ENCODE measurements around the gene VWA3A. TPM values are rescaled to one million over a fixed set of nuclear protein-coding genes. Genes with fewer than 3 reads are reported as not detected.

VWA3A gene
- total and polyA plus RNA-seq, 2 of the 4 experiments (the other 2 are of a cell fraction) = not detected

DNA sequence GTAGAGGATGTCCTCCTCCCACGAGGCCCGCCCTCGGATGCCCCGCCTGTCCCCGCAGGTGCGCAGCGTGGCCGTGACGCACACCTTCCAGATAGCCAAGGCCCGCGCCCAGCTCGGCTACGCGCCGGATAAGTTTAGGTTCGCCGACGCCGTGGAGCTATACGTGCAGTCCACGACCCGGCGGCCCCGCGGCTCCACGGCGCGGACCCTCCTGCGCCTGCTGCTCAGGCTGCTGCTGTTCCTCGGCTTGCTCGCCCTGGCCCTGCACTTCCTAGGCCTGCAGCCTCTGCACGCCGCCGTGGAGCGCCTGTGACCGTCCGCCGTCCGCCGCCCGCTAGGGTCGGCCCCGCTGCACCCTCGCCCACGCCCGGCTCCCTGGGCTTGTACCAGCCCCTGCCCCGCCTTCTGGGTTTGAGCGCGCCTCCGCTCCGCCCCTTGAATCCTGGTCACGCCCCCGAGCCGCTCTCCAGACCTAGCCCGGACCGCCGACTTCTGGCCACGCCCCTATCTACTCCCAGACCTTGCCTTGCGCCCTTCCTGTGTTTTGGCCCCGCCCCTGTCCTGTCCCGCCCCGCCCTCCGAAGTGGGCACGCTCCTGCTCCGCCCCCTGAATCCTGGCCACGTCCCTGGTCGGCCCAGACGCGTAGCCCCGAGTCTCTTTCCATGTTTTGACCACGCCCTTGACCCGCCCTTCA lies 97.9 kb downstream of the VWA3A start:
- CTCF ChIA-PET = interaction anchor here (1.4 to 3.9 kb wide), 2 partner anchors 112 to 239 kb away, joined by 4 to 23 read pairs; no protein-coding TSS in a partner anchor
- dilution Hi-C loops (cut with HindIII; ENCODE audit: low sequenced_read_pairs, unreplicated experiment) = no loop called here

More for the DNA sequence above, 97.9 kb downstream of the VWA3A start:
- no peaks in the 10 kb centered on the region for H3K27me3 ChIP-seq (ENCODE audit: control insufficient read depth, insufficient read depth, low read length)
- no peaks in the 10 kb centered on the region for H4K20me1 ChIP-seq (ENCODE audit: insufficient read depth, low read length)
- no peak overlapping the region for H2AK5ac ChIP-seq (ENCODE audit: low read depth, low read length)
- H3K14ac ChIP-seq (replicated peaks; ENCODE audit: low read depth, low read length) = no peak overlapping the region
- H3K23ac ChIP-seq (ENCODE audit: low read depth, low read length) = no peak overlapping the region
- peak overlapping the region; percentile 58 for H3K27ac ChIP-seq (ENCODE audit: insufficient read depth, low read length)
- H3K4me1 ChIP-seq (ENCODE audit: control insufficient read depth, insufficient read depth, low read length) = peaks cover 4% of the 10 kb centered on the region; the same call in 1 of the 2 replicates
- in situ Hi-C loops (cut with MboI; ENCODE audit: low sequenced_read_pairs) (no loop called here), intact Hi-C loops (cut with micrococcal nuclease) (no loop called here)
- WGBS, 2 experiments (ENCODE audit: extremely low coverage in 2 of 2, insufficient read length in 1 of 2) = 3% methylated on average over 47 of the region's 72 CpGs; no CpG with 5 or more reads in 1 of the 2 experiments
- no peak overlapping the region for H2BK15ac ChIP-seq (ENCODE audit: low read depth, low read length)
- H2AK9ac ChIP-seq (replicated peaks; ENCODE audit: low read depth, low read length, poor library complexity) = peak overlapping the region; percentile 62
- H3K4me3 ChIP-seq (ENCODE audit: insufficient read depth, low read depth, low read length) = peak overlapping the region; percentile 89
- H4K8ac ChIP-seq (ENCODE audit: low read depth in 2 of 2, low read length in 2 of 2) = 0 out of 4 replicates have a peak overlapping the region, but pooled peaks of 1 of the 2 experiments have one; percentile 4
- BruUV-seq (replicated peaks) = no TSS peak
- H3K4ac ChIP-seq (ENCODE audit: low read depth, low read length) = 0 out of 2 replicates have a peak overlapping the region, but pooled peaks have one; percentile 19
- POLR2A ChIA-PET (ENCODE audit: unreplicated experiment) = interaction anchor here (0.5 kb wide), 1 partner anchor 385 kb away, joined by 4 read pairs; no protein-coding TSS in a partner anchor
- ATAC-seq (ENCODE audit: low read depth) (peak; percentile 77), DNase-seq (peak; percentile 4)
- H2BK20ac ChIP-seq (ENCODE audit: low read depth, low read length) = no peak overlapping the region
- H3K79me1 ChIP-seq (ENCODE audit: low read depth in 1 of 2, low read length in 2 of 2) = peaks cover 0 to 3% of the 10 kb centered on the region in 2 experiments; a peak in 1 of 4 replicates
- H3K18ac ChIP-seq (ENCODE audit: low read depth, low read length) = no peak overlapping the region
- TF ChIP-seq, protein P1, sequence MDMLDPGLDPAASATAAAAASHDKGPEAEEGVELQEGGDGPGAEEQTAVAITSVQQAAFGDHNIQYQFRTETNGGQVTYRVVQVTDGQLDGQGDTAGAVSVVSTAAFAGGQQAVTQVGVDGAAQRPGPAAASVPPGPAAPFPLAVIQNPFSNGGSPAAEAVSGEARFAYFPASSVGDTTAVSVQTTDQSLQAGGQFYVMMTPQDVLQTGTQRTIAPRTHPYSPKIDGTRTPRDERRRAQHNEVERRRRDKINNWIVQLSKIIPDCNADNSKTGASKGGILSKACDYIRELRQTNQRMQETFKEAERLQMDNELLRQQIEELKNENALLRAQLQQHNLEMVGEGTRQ (IDR thresholded peaks at IDR 0.05; ENCODE audit: low read depth, low read length) = peak; percentile 53; the same call in 1 of the 2 replicates
- no peak for TF ChIP-seq CHD1 (IDR thresholded peaks at IDR 0.05; ENCODE audit: low read depth, low read length)
- H2BK5ac ChIP-seq (ENCODE audit: low read depth, low read length, poor library complexity, severe bottlenecking) = peak overlapping the region; percentile 61
- no peaks in the 10 kb centered on the region for H3K36me3 ChIP-seq (ENCODE audit: control insufficient read depth, insufficient read depth, low read length)
- H3K9ac ChIP-seq (ENCODE audit: low read depth, low read length) = peak overlapping the region; percentile 53
- peak overlapping the region; percentile 70 for H3K4me2 ChIP-seq (ENCODE audit: low read depth, low read length)
- no peak overlapping the region for H3K56ac ChIP-seq (ENCODE audit: extremely low read depth, insufficient read depth, low read length)
- no peaks in the 10 kb centered on the region for H3K9me3 ChIP-seq (ENCODE audit: control insufficient read depth, insufficient read depth, low read length)
- peak overlapping the region; percentile 98 for H2AFZ ChIP-seq (replicated peaks; ENCODE audit: low read length, poor library complexity)
- H4K91ac ChIP-seq (ENCODE audit: insufficient read depth, low read depth, low read length) = no peak overlapping the region
- 0 out of 2 replicates have a peak overlapping the region, but pooled peaks have one; percentile 8 for H4K5ac ChIP-seq (ENCODE audit: low read depth, low read length)
- no peak overlapping the region for H2BK120ac ChIP-seq (ENCODE audit: low read depth, low read length)
- peaks cover 7% of the 10 kb centered on the region; the same call in 1 of the 2 replicates for H3K9me1 ChIP-seq (ENCODE audit: insufficient read depth, low read length)

All from IMR-90 (cell line).